ENCODE results near the gene MSRB3.

The MSRB3 gene

DNA sequence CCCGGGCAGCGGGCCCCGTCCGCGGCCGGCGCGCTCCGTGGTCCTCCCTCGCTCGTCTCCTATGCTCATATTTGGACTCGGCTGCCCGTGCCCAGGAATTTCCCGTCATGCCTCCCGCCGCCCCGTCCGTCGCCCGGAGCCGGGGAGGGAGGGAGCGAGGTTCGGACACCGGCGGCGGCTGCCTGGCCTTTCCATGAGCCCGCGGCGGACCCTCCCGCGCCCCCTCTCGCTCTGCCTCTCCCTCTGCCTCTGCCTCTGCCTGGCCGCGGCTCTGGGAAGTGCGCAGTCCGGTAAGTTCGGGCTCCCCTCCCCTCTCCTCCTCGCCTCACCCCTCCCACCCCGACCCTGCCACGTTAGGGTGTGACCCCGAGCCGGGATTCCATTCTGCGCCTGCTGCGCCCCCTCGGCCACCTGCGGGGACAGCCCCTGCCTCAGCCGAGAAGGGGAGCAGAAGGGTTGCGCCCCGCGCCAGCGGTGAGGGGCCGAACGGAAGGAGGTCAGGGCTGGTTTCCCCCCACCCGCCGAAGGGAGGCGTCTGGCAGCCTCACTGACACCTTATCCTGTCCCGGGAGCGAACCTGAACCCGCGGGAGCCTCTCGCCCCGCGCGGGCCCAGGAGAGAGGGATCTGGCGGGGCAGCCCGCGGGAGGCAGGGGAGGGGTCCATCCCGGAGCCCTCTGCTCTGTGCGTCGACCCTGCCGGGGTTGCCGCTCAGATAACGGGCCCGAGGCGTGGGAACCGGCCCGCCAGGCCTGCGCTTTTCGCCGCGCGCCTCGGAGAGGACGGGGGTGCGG, at the start of gene MSRB3:
TSS of gene MSRB3 (plus strand) at position 108 of the 793 bp plus-strand sequence. CDS start 29,897 bp downstream, outside the sequence.
- ATAC-seq (ENCODE audit: low read depth) (peak; percentile 86), DNase-seq (ENCODE audit: low spot score) (peak; percentile 76)
- no peaks in the 10 kb centered on the region for H3K9me3 ChIP-seq (ENCODE audit: severe bottlenecking)
- peak within 1 kb of the TSS; percentile 2 for H3K27ac ChIP-seq (ENCODE audit: poor library complexity, severe bottlenecking)
- H3K36me3 ChIP-seq (ENCODE audit: low read depth) = no peaks in the 10 kb centered on the region
- peak; percentile 32 for TF ChIP-seq CTCF (IDR thresholded peaks at IDR 0.05; ENCODE audit: poor library complexity, severe bottlenecking)
- H3K4me1 ChIP-seq (ENCODE audit: insufficient read depth, poor library complexity, severe bottlenecking) = peaks cover 8% of the 10 kb centered on the region
- peak within 1 kb of the TSS; percentile 61 for H3K4me3 ChIP-seq (ENCODE audit: severe bottlenecking)
- no peaks in the 10 kb centered on the region for H3K27me3 ChIP-seq (ENCODE audit: insufficient read depth, poor library complexity, severe bottlenecking)

DNA sequence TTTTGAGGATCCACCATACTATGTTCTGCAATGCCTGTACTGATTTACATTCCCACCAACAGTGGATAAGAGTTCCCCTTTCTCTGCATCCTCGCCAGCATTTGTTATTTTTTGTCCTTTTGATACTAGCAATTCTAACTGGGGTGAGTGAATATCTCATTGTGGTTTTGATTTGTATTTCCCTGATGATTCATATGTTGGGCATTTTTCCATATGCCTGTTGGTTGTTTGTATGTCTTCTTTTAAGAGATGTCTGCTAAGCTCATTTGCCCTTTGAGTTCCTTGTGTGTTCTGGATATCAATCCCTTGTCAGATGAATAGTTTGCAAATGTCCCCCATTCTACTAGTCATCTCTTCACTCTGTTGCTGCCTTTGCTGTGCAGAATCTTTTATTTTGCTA, 49.0 kb upstream of the MSRB3 start:
- no peak for DNase-seq (ENCODE audit: low spot score)
- no peak for ATAC-seq (ENCODE audit: low read depth)

GRCh38 chr12:65232476-65233077, 45.9 kb upstream of the MSRB3 start:
- Histone ChIP-seq H3K4me3 (ENCODE audit: severe bottlenecking) (no peak overlapping the region), H3K36me3 (ENCODE audit: low read depth) (peaks cover 20% of the 10 kb centered on the region), H3K4me1 (ENCODE audit: insufficient read depth, poor library complexity, severe bottlenecking) (no peaks in the 10 kb centered on the region), H3K27me3 (ENCODE audit: insufficient read depth, poor library complexity, severe bottlenecking) (no peaks in the 10 kb centered on the region), H3K9me3 (ENCODE audit: severe bottlenecking) (no peaks in the 10 kb centered on the region), H3K27ac (ENCODE audit: poor library complexity, severe bottlenecking) (no peak overlapping the region)
- ATAC-seq (ENCODE audit: low read depth) = no peak
- peak; percentile 83 for TF ChIP-seq CTCF (IDR thresholded peaks at IDR 0.05; ENCODE audit: poor library complexity, severe bottlenecking)
- DNase-seq (ENCODE audit: low spot score) = no peak

More for the DNA sequence above, 49.0 kb upstream of the MSRB3 start:
- Histone ChIP-seq H3K27me3 (ENCODE audit: insufficient read depth, poor library complexity, severe bottlenecking) (no peaks in the 10 kb centered on the region), H3K4me1 (ENCODE audit: insufficient read depth, poor library complexity, severe bottlenecking) (no peaks in the 10 kb centered on the region), H3K4me3 (ENCODE audit: severe bottlenecking) (no peak overlapping the region), H3K36me3 (ENCODE audit: low read depth) (peaks cover 20% of the 10 kb centered on the region), H3K9me3 (ENCODE audit: severe bottlenecking) (no peaks in the 10 kb centered on the region), H3K27ac (ENCODE audit: poor library complexity, severe bottlenecking) (no peak overlapping the region)
- TF ChIP-seq CTCF (IDR thresholded peaks at IDR 0.05; ENCODE audit: poor library complexity, severe bottlenecking) = no peak

DNA sequence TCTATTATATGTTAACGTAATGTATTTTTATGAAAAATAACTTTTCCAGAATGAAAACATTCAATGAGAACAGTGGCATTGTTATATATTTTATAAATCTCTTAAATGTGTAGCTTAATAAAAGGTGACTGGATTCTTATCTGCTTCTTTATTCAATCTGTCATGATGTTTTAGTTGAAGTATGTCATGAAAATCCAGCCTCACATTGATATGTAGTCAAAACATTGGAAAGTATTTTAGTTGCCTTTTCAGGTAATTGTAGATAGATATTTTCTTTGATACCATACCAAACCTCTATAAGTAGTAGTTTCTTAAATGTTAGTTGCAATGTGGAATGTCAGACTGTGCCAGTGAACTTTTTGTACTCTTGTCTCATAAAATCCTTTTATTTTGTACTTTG, 41.3 kb upstream of the MSRB3 start:
- DNase-seq (ENCODE audit: low spot score) (no peak), ATAC-seq (ENCODE audit: low read depth) (no peak)
- TF ChIP-seq CTCF (IDR thresholded peaks at IDR 0.05; ENCODE audit: poor library complexity, severe bottlenecking) = no peak
- Histone ChIP-seq H3K27me3 (ENCODE audit: insufficient read depth, poor library complexity, severe bottlenecking) (no peaks in the 10 kb centered on the region), H3K27ac (ENCODE audit: poor library complexity, severe bottlenecking) (no peak overlapping the region), H3K4me3 (ENCODE audit: severe bottlenecking) (no peak overlapping the region), H3K4me1 (ENCODE audit: insufficient read depth, poor library complexity, severe bottlenecking) (no peaks in the 10 kb centered on the region), H3K9me3 (ENCODE audit: severe bottlenecking) (no peaks in the 10 kb centered on the region), H3K36me3 (ENCODE audit: low read depth) (peaks cover 30% of the 10 kb centered on the region)

- Histone ChIP-seq H3K4me1 (ENCODE audit: insufficient read depth, poor library complexity, severe bottlenecking) (no peaks in the 10 kb centered on the region), H3K27me3 (ENCODE audit: insufficient read depth, poor library complexity, severe bottlenecking) (no peaks in the 10 kb centered on the region), H3K27ac (ENCODE audit: poor library complexity, severe bottlenecking) (no peak overlapping the region), H3K36me3 (ENCODE audit: low read depth) (peaks cover 42% of the 10 kb centered on the region), H3K4me3 (ENCODE audit: severe bottlenecking) (no peak overlapping the region), H3K9me3 (ENCODE audit: severe bottlenecking) (no peaks in the 10 kb centered on the region)
- no peak for DNase-seq (ENCODE audit: low spot score)
- TF ChIP-seq CTCF (IDR thresholded peaks at IDR 0.05; ENCODE audit: poor library complexity, severe bottlenecking) = no peak
- no peak for ATAC-seq (ENCODE audit: low read depth)
Measured at GRCh38 chr12:65238609-65239008, 39.9 kb upstream of the MSRB3 start.
